Testis (tissue), 3 donors: ENCODE results near the gene SEMA4B. TPM values are rescaled to one million over a fixed set of nuclear protein-coding genes. Genes with fewer than 3 reads are reported as not detected.

Experiments used
- DNase-seq: peaks from one replicate; pipeline ENCODE4 v3.0.0-alpha.2; 2019
- H3K27ac ChIP-seq, 2 donors: fragments of 200-600 bp; sonication (generic); one replicate each; pipeline ENCODE4 v1.5.1; 2019
- H3K27me3 ChIP-seq: fragments of 200-600 bp; sonication (generic); one replicate; pipeline ENCODE4 v1.5.1; 2019
- H3K36me3 ChIP-seq: fragments of 200-600 bp; sonication (generic); one replicate; pipeline ENCODE4 v1.5.1; 2017; ENCODE audit warnings: low read depth; ENCODE audit errors: missing control alignments
- H3K4me1 ChIP-seq: fragments of 200-600 bp; sonication (generic); one replicate; pipeline ENCODE4 v1.5.1; 2019
- H3K4me3 ChIP-seq, 2 donors: fragments of 200-600 bp; sonication (generic); one replicate each; pipeline ENCODE4 v1.5.1; 2017 to 2019
- H3K9me3 ChIP-seq: fragments of 200-600 bp; sonication (generic); one replicate; pipeline ENCODE4 v1.5.1; 2017
- CTCF ChIP-seq, 3 experiments: fragments of 450-650 bp in 2 of 3; fragments of 200-600 bp in 1 of 3; sonication (generic) in 1 of 3; IDR thresholded peaks; one replicate each; pipeline ENCODE4 v1.5.1; 2016 to 2019; ENCODE audit warnings: antibody characterized with exemption in 3 of 3, mild to moderate bottlenecking in 2 of 3, moderate library complexity in 1 of 3
- POLR2A ChIP-seq: fragments of 450-650 bp; IDR thresholded peaks from one replicate; pipeline ENCODE4 v1.6.1; 2017; ENCODE audit warnings: antibody characterized with exemption, mild to moderate bottlenecking, moderate library complexity
- WGBS, 2 donors: methylation state at CpG; one replicate each; pipeline ENCODE4 v1.1.5; 2018; 5-methylcytosine and 5-hydroxymethylcytosine counted together
- intact Hi-C: fragments of 100-400 bp; cut with DNase I; formaldehyde crosslinking; loops from one replicate; pipeline ENCODE4 v1.15.1; 2023; ENCODE audit warnings: low total_unique reads
- polyA plus RNA-seq: library from polyadenylated mRNA; stranded (reverse); fragments of 350-450 nt; fragmentation: Illumina TruSeq; extraction: RNeasy Lipid Tissue Mini Kit (QIAGEN cat#74804); gene quantifications from one replicate; pipeline ENCODE4 v1.2.3, GENCODE V29; 2014; ENCODE audit warnings: low read depth, low replicate concordance; ENCODE audit not compliant: insufficient read depth
- total RNA-seq, 2 donors: library from RNA; depleted of rRNA; stranded (reverse); fragments of >200 nt; gene quantifications; one replicate each; pipeline ENCODE4 v1.2.3, GENCODE V29; 2016

Gene SEMA4B
- total and polyA plus RNA-seq, 3 donors from 2014 or later, result 22.2 to 78.3 (median 59.4) TPM

DNA sequence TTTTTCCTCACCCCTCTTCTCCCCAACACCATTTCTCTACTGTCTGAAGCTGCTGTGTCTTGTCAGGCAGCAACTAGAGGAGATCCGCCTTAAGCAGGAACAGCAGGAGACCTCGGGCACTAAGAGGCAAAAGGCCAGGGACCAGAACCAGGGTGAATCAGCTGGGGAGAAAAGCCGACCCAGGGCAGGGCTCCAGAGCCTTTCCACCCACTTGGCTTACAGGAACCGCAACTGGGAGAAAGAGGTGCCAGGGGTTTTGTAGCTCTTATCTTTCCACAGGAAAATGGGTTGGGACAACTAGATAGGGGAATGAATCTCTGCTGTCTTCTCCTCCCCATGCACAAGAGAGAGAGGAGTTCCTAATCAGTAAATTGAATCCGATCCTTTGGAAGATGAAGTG lies 61.3 kb downstream of the SEMA4B start:
- Histone ChIP-seq H3K36me3 (no peaks in the 10 kb centered on the region), H3K27me3 (no peaks in the 10 kb centered on the region), H3K4me1 (peaks cover 18% of the 10 kb centered on the region), H3K27ac (no peak overlapping the region), H3K4me3 (no peak overlapping the region), H3K9me3 (no peaks in the 10 kb centered on the region)
- no peak for TF ChIP-seq POLR2A
- TF ChIP-seq CTCF (IDR thresholded peaks at IDR 0.05), result no peak
- no peak for DNase-seq
- 81% methylated on average over 5 of the region's 5 CpGs for WGBS, 2 donors
- intact Hi-C loops, result no loop called here

- no peak for TF ChIP-seq CTCF (IDR thresholded peaks at IDR 0.05)
- TF ChIP-seq POLR2A, result no peak
- no peaks in the 10 kb centered on the region for H3K9me3 ChIP-seq
- 32 to 42% methylated on average over 4 of the region's 4 CpGs for WGBS, 2 donors
- H3K4me3 ChIP-seq, result peak overlapping the region; percentile 78 to 81
- no peaks in the 10 kb centered on the region for H3K27me3 ChIP-seq
- peaks cover 31% of the 10 kb centered on the region for H3K4me1 ChIP-seq
- intact Hi-C loops, result no loop called here
- no peak for DNase-seq
- no peaks in the 10 kb centered on the region for H3K36me3 ChIP-seq
- peak overlapping the region; percentile 91 to 94 for H3K27ac ChIP-seq
These were observed 63.5 kb downstream of the SEMA4B start for GRCh38 chr15:90264671-90265070.

- TF ChIP-seq POLR2A, result peak; percentile 79
- no peak for TF ChIP-seq CTCF (IDR thresholded peaks at IDR 0.05)
- H3K36me3 ChIP-seq, result no peaks in the 10 kb centered on the region
- 0 to 1% methylated on average over 7 to 57 of the region's 59 CpGs for WGBS, 2 donors
- no peaks in the 10 kb centered on the region for H3K9me3 ChIP-seq
- H3K27ac ChIP-seq, result peak within 1 kb of the TSS; percentile 91 to 94
- intact Hi-C loops, result no loop called here
- peaks cover 35% of the 10 kb centered on the region for H3K4me1 ChIP-seq
- peak within 1 kb of the TSS; percentile 78 to 81 for H3K4me3 ChIP-seq
- DNase-seq, result peak; percentile 97
- H3K27me3 ChIP-seq, result no peaks in the 10 kb centered on the region
These were observed 64.3 kb downstream of the SEMA4B start, which contains the start of gene NGRN for GRCh38 chr15:90265271-90266060. NGRN (plus strand) TSS chr15:90265672; CDS start chr15:90265713, 41 bp downstream.

GRCh38 chr15:90266061-90266431 lies 64.9 kb downstream of the SEMA4B start:
- H3K4me3 ChIP-seq, result peak overlapping the region; percentile 78 to 81
- H3K27me3 ChIP-seq, result no peaks in the 10 kb centered on the region
- H3K9me3 ChIP-seq, result no peaks in the 10 kb centered on the region
- H3K27ac ChIP-seq, result peak overlapping the region; percentile 91 to 94
- intact Hi-C loops, result no loop called here
- DNase-seq, result peak; percentile 54
- WGBS, 2 donors, result 0 to 1% methylated on average over 16 of the region's 16 CpGs
- H3K4me1 ChIP-seq, result peaks cover 38% of the 10 kb centered on the region
- H3K36me3 ChIP-seq, result no peaks in the 10 kb centered on the region
- TF ChIP-seq POLR2A, result no peak
- no peak for TF ChIP-seq CTCF (IDR thresholded peaks at IDR 0.05)

GRCh38 chr15:90266485-90266884 lies 65.4 kb downstream of the SEMA4B start:
- H3K9me3 ChIP-seq, result no peaks in the 10 kb centered on the region
- peak overlapping the region; percentile 78 to 81 for H3K4me3 ChIP-seq
- no peak for TF ChIP-seq POLR2A
- no peak for TF ChIP-seq CTCF (IDR thresholded peaks at IDR 0.05)
- DNase-seq, result no peak
- intact Hi-C loops, result no loop called here
- H3K27me3 ChIP-seq, result no peaks in the 10 kb centered on the region
- no peaks in the 10 kb centered on the region for H3K36me3 ChIP-seq
- H3K4me1 ChIP-seq, result peaks cover 42% of the 10 kb centered on the region
- 8 to 12% methylated on average over 15 of the region's 15 CpGs for WGBS, 2 donors
- peak overlapping the region; percentile 91 to 94 for H3K27ac ChIP-seq
